SU-DHL-6 (cell line): ENCODE measurements around the gene RGS16.

ENCODE experiments used
- EZH2phosphoT487 ChIP-seq: fragments of 200-600 bp; sonication (generic), shearing (Covaris generic); conservative IDR thresholded peaks from 2 replicates; pipeline ENCODE4 v1.6.1; 2018; ENCODE audit warnings: mild to moderate bottlenecking, antibody characterized with exemption, low read length, moderate library complexity, mixed read lengths
- TF ChIP-seq, protein P1 (sequence below): fragments of 200-600 bp; sonication (generic); IDR thresholded peaks from one replicate; pipeline ENCODE4 v1.5.1; 2017; ENCODE audit warnings: antibody characterized with exemption, mild to moderate bottlenecking, low read length, moderate library complexity; ENCODE audit not compliant: insufficient read depth, poor library complexity, severe bottlenecking

DNA sequence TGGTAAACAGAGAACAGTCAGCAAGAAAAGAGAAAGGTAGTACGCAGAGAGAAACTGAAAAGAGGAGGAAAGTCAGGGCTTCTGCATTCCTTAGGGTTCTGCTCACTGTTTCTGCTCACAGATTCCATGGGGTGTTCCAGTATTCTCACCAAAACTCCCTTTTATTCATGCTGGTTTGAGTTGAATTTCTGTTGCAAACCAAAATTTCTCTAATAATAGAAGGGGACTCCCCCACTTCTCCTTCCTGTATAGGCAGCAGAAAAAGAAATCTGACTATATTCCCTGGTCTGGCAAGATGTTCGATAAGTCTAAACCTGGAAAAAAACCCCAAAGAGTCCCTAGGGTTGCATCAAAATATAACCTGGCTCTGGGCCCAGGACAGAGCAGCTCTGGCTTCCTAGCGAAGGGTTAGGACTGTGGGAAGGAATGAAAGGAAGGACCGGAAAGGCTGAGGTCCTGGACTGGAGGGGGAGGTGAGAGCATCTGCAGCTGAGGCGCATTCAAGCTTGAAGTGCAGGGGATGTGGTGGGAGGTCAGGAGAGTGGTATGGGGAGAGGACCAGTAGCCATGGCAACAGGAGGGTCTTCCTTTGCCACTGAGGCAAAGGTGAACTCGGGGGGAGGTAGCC lies 18.8 kb upstream of the RGS16 start:
- TF ChIP-seq, protein P1, sequence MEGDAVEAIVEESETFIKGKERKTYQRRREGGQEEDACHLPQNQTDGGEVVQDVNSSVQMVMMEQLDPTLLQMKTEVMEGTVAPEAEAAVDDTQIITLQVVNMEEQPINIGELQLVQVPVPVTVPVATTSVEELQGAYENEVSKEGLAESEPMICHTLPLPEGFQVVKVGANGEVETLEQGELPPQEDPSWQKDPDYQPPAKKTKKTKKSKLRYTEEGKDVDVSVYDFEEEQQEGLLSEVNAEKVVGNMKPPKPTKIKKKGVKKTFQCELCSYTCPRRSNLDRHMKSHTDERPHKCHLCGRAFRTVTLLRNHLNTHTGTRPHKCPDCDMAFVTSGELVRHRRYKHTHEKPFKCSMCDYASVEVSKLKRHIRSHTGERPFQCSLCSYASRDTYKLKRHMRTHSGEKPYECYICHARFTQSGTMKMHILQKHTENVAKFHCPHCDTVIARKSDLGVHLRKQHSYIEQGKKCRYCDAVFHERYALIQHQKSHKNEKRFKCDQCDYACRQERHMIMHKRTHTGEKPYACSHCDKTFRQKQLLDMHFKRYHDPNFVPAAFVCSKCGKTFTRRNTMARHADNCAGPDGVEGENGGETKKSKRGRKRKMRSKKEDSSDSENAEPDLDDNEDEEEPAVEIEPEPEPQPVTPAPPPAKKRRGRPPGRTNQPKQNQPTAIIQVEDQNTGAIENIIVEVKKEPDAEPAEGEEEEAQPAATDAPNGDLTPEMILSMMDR, result no peak
- TF ChIP-seq EZH2phosphoT487, result no peak
